Gastrocnemius medialis (tissue), 4 donors: Measurements from ENCODE around the gene KDM3B. TPM values are rescaled to one million over a fixed set of nuclear protein-coding genes. Genes with fewer than 3 reads are reported as not detected.

Source experiments
- ATAC-seq, 2 donors: fragments of 150-250 bp; one replicate each; pipeline ENCODE4 v1.9.1; 2016
- DNase-seq, 2 donors: peaks; one replicate each; pipeline ENCODE4 v3.0.0-alpha.2; 2019
- H3K27ac ChIP-seq, 4 donors: fragments of 200-600 bp; sonication (generic); 1 replicate in 1 of 4; 2 replicates in 3 of 4; pipeline ENCODE4 v1.5.1; 2016 to 2018; ENCODE audit warnings: mild to moderate bottlenecking in 2 of 4, moderate library complexity in 1 of 4
- H3K27me3 ChIP-seq, 3 donors: fragments of 200-600 bp; sonication (generic) in 2 of 3; 1 replicate in 1 of 3; 2 replicates in 2 of 3; pipeline versions ENCODE4 v1.5.1 to v1.6.0; 2016 to 2019; ENCODE audit warnings: mild to moderate bottlenecking in 1 of 3, moderate library complexity in 1 of 3
- H3K36me3 ChIP-seq, 2 donors: fragments of 200-600 bp; sonication (generic) in 1 of 2; one replicate each; pipeline ENCODE4 v1.5.1; 2017 to 2018
- H3K4me1 ChIP-seq, 2 donors: fragments of 200-600 bp; sonication (generic) in 1 of 2; one replicate each; pipeline ENCODE4 v1.5.1; 2016 to 2017; ENCODE audit warnings: mild to moderate bottlenecking in 2 of 2
- H3K4me3 ChIP-seq, 4 donors: fragments of 200-600 bp; sonication (generic) in 3 of 4; 1 replicate in 1 of 4; 2 replicates in 3 of 4; pipeline ENCODE4 v1.5.1; 2016 to 2019; ENCODE audit warnings: mild to moderate bottlenecking in 2 of 4
- H3K9me3 ChIP-seq, 3 donors: fragments of 200-600 bp; sonication (generic) in 2 of 3; 1 replicate in 1 of 3; 2 replicates in 2 of 3; pipeline ENCODE4 v1.5.1; 2016 to 2019
- POLR2A ChIP-seq, 2 donors: fragments of 450-650 bp; IDR thresholded peaks; one replicate each; pipeline ENCODE4 v1.6.1; 2017; ENCODE audit warnings: antibody characterized with exemption in 2 of 2, mild to moderate bottlenecking in 2 of 2, moderate library complexity in 2 of 2
- in situ Hi-C, 4 donors: fragments of 200-750 bp; cut with MboI; loops; one replicate each; pipeline versions ENCODE4 v1.15.0 to v1.8.0; 2017; ENCODE audit warnings: low sequenced_read_pairs in 4 of 4
- intact Hi-C: fragments of 100-400 bp; cut with DNase I; formaldehyde crosslinking; loops from one replicate; pipeline ENCODE4 v1.15.1; 2023; ENCODE audit warnings: low total_unique reads
- total RNA-seq, 4 donors: library from RNA; depleted of rRNA; stranded (reverse); fragments of >200 nt; gene quantifications; one replicate each; pipeline versions ENCODE4 v1.1.0 to v1.2.3, GENCODE V29; 2016
- TF ChIP-seq, protein P1 (sequence below), 5 experiments: fragments of 450-650 bp in 3 of 5; fragments of 200-600 bp in 2 of 5; sonication (generic) in 2 of 5; IDR thresholded peaks in 4 of 5; conservative IDR thresholded peaks in 1 of 5; 1 replicate in 4 of 5; 2 replicates in 1 of 5; pipeline ENCODE4 v1.5.1; 2016 to 2019; ENCODE audit warnings: antibody characterized with exemption in 5 of 5, mild to moderate bottlenecking in 3 of 5, moderate library complexity in 3 of 5

KDM3B gene
- total RNA-seq, 4 donors from 2014 or later: 49.4 to 100 (median 74.2) TPM

DNA sequence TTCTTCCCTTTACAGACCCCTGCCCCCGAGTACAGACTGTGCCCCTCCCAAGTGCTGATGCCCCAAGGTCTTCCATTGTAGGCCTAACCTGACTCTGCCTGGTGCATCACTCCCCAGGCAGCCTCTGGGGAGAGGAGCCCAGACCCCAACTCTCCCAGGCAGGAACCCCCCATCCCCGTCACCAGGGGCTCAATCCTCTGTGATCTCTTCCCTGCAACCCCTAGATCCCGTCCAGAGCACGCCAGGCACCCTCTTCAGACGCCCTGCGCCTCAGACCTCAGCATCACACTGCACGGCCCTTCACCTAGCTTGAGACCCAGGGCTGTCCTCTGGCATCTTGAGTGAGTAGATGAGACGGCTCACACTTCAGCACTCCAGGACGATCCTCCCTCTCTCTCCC lies 106.4 kb downstream of the KDM3B start:
- intact Hi-C loops: no loop called here
- H3K4me3 ChIP-seq: no peak overlapping the region
- TF ChIP-seq, protein P1, sequence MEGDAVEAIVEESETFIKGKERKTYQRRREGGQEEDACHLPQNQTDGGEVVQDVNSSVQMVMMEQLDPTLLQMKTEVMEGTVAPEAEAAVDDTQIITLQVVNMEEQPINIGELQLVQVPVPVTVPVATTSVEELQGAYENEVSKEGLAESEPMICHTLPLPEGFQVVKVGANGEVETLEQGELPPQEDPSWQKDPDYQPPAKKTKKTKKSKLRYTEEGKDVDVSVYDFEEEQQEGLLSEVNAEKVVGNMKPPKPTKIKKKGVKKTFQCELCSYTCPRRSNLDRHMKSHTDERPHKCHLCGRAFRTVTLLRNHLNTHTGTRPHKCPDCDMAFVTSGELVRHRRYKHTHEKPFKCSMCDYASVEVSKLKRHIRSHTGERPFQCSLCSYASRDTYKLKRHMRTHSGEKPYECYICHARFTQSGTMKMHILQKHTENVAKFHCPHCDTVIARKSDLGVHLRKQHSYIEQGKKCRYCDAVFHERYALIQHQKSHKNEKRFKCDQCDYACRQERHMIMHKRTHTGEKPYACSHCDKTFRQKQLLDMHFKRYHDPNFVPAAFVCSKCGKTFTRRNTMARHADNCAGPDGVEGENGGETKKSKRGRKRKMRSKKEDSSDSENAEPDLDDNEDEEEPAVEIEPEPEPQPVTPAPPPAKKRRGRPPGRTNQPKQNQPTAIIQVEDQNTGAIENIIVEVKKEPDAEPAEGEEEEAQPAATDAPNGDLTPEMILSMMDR (IDR thresholded peaks at IDR 0.05 in 4 of 5, conservative IDR thresholded peaks at IDR 0.05 in 1 of 5): no peak
- TF ChIP-seq POLR2A (IDR thresholded peaks at IDR 0.05): no peak
- in situ Hi-C loops: no loop called here
- no peaks in the 10 kb centered on the region for H3K9me3 ChIP-seq
- DNase-seq (no peak), ATAC-seq (no peak)
- H3K27ac ChIP-seq: no peak overlapping the region
- H3K36me3 ChIP-seq: no peaks in the 10 kb centered on the region
- peaks cover 8% of the 10 kb centered on the region in 2 donors for H3K4me1 ChIP-seq
- H3K27me3 ChIP-seq: no peaks in the 10 kb centered on the region

DNA sequence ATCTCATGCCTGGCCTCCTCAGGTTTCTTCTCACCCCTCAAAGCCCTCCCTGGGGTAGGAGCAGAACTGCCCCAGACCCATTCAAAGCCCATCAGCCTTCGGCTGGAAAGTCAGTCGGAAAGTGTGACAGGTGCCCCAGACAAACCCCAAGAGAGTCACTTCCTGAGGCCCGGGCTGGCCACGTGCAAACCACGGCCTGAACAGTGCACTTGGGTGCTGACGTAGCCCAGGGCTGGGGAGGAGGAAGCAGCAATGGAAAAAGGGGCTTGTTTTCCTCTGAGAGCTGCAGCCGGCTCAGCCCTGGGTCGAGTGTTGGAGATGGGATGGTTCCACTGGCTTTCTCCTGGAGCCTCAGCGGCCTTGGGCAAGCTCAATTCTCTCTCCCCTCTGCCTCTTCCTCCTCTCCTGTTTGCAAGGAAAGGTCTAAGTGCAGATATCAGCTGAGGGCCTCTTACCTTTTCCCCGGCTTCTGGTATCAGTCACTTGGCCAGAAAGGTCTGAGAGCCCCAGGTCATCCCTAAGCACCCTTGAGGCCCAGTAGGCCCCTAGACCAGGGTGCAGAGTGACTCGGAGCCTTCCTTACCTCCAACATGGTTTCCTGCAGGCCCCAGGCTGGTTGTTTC lies 106.9 kb downstream of the KDM3B start:
- no peaks in the 10 kb centered on the region for H3K27me3 ChIP-seq
- in situ Hi-C loops: no loop called here
- no peak overlapping the region for H3K27ac ChIP-seq
- no peak overlapping the region for H3K4me3 ChIP-seq
- H3K36me3 ChIP-seq: no peaks in the 10 kb centered on the region
- peaks cover 8% of the 10 kb centered on the region in 2 donors for H3K4me1 ChIP-seq
- intact Hi-C loops: no loop called here
- no peaks in the 10 kb centered on the region for H3K9me3 ChIP-seq
- DNase-seq (no peak), ATAC-seq (no peak)
- TF ChIP-seq POLR2A (IDR thresholded peaks at IDR 0.05): no peak
- TF ChIP-seq, protein P1 (IDR thresholded peaks at IDR 0.05 in 4 of 5, conservative IDR thresholded peaks at IDR 0.05 in 1 of 5): no peak

DNA sequence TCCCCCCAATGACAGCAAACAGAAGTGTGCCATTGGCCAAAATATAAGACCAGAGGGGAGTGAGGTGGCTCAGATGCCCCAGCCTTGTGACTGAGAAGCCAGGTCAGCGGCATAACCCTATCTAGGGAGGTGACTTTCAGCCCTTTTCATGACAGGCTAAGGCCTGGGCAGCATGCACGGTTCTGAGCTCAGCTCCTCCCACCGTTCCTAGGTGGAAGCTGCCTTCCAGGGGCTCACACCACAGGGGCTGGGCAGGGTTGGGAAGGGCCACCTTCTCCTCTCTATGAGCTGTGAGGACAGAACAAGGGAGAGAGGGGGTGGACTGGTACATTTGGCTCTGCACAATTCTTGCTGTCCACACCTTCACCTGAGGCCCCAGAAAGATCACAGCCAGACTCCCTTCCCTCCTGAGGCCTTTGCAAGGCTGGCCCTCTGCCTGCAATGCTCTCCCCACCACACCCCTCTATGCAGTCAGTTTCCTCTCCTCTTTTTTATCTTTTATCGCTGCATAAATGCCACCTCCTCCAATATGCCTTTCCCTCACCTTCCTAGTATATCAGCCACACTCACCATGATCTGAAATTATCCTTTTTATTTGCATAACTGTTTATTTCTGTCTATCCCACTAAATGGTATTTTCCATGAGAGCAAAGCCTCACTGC lies 107.7 kb downstream of the KDM3B start:
- Histone ChIP-seq H3K9me3 (no peaks in the 10 kb centered on the region), H3K27me3 (no peaks in the 10 kb centered on the region), H3K4me1 (peaks cover 8% of the 10 kb centered on the region in 2 donors), H3K27ac (no peak overlapping the region), H3K36me3 (no peaks in the 10 kb centered on the region), H3K4me3 (no peak overlapping the region)
- in situ Hi-C loops (loop anchor here in 1 of 4 donors (5.0 kb wide), 1 partner anchor 42 kb away; no protein-coding TSS in a partner anchor), intact Hi-C loops (loop anchor here (10.0 kb wide), 1 partner anchor 805 kb away; no protein-coding TSS in a partner anchor)
- ATAC-seq: no peak
- TF ChIP-seq, protein P1 (IDR thresholded peaks at IDR 0.05 in 4 of 5, conservative IDR thresholded peaks at IDR 0.05 in 1 of 5): no peak
- no peak for TF ChIP-seq POLR2A (IDR thresholded peaks at IDR 0.05)
- no peak for DNase-seq

DNA sequence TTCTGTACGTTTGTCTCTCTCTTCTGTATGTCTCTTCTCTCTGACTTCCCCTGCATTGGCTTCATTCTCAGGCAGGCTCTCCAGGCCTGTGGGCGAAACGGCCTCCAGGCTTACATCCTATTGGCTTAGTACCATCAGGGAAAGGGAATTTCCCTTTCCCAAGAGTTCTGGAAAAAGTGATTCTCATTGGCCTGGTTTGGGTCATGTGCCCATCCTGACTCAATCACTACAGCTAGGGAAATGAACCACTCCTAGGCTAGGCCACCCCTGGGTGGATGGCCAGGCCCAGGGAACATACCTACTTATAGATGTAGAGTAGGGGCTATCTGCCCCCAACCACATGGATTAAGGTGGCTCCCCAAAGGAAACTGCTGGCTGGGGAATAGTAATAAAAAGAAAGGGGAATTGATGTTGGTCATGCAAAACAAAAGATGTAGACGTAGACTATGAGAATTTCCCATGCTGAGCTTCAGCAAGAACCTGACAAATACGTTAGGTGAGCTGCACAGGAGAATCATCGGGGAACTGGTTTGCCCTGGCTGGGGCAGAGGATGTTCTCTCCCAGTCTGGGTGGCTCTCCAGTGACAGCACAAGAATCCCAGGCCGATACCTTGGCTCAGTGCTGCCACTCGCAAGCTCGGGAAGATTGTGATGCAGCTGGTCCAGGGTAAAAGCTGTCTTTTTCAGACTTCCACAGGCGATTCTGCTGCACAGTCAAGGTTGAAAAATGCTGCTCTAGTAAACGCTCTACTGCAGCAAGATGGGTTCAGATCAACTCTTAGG lies 109.0 kb downstream of the KDM3B start:
- intact Hi-C loops: loop anchor here (10.0 kb wide), 1 partner anchor 803 kb away; no protein-coding TSS in a partner anchor
- peak overlapping the region in 1 of 4 donors; percentile 1 for H3K27ac ChIP-seq
- peaks cover 14 to 18% of the 10 kb centered on the region in 2 donors for H3K4me1 ChIP-seq

More for the DNA sequence above, 109.0 kb downstream of the KDM3B start:
- Histone ChIP-seq H3K9me3 (no peaks in the 10 kb centered on the region), H3K4me3 (no peak overlapping the region), H3K36me3 (no peaks in the 10 kb centered on the region), H3K27me3 (peaks cover 0 to 6% (median 0%) of the 10 kb centered on the region in 3 donors)
- DNase-seq: no peak
- in situ Hi-C loops: loop anchor here in 1 of 4 donors (5.0 kb wide), 1 partner anchor 41 kb away; no protein-coding TSS in a partner anchor
- ATAC-seq: no peak
- TF ChIP-seq, protein P1 (IDR thresholded peaks at IDR 0.05 in 4 of 5, conservative IDR thresholded peaks at IDR 0.05 in 1 of 5): no peak
- no peak for TF ChIP-seq POLR2A (IDR thresholded peaks at IDR 0.05)
